ENCODE measurements around the gene KLF2. TPM values are rescaled to one million over a fixed set of nuclear protein-coding genes. Genes with fewer than 3 reads are reported as not detected.

KLF2 gene
- total RNA-seq, 1 donor from 2014 or later, result 177 TPM

DNA sequence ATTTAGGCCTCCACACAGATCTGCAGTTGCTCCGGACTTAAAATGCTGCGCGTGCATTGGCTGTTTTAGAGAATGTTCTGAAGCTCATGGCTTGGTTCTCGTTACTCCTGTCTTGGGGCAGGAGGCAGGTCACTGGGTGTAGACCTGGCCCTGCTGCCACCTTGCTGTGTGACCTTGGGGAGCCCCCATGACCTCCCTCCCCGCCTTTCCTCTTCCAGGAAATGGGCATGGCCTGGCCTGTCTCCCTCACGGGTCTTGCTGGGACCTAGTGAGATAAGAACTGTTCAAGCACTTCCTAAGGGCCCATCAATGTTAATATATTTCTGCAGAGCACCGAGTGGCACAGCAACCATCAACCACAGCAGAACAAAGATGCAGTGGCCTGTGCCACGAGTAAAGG is 49.4 kb downstream of the KLF2 start:
- intact Hi-C loops (cut with micrococcal nuclease), result loop anchor here (2.0 to 5.0 kb wide), 3 partner anchors 177 to 1247 kb away; partner anchors contain the start of gene AP1M1

DNA sequence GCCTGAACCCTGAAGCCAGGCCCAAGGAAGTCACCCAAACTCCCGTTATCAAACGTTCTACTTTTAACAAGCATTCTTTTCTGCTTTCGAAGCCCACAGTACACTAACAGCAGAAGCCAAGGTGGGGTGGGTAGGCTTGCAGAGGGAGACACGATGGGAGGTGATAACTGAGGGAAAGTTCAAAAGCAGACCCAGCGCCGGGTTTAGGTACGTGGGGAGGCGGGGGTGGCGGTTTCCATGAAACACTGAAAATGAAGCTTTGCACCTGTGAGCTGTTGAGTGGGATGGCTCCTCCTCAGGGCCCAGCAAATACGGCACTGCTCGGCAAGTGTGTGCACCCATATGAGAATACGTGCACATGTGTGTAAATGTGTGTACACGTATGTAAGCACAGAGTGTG is 49.8 kb downstream of the KLF2 start:
- intact Hi-C loops (cut with micrococcal nuclease), result loop anchor here (5.0 kb wide), 2 partner anchors 177 to 1247 kb away; partner anchors contain the start of gene AP1M1

DNA sequence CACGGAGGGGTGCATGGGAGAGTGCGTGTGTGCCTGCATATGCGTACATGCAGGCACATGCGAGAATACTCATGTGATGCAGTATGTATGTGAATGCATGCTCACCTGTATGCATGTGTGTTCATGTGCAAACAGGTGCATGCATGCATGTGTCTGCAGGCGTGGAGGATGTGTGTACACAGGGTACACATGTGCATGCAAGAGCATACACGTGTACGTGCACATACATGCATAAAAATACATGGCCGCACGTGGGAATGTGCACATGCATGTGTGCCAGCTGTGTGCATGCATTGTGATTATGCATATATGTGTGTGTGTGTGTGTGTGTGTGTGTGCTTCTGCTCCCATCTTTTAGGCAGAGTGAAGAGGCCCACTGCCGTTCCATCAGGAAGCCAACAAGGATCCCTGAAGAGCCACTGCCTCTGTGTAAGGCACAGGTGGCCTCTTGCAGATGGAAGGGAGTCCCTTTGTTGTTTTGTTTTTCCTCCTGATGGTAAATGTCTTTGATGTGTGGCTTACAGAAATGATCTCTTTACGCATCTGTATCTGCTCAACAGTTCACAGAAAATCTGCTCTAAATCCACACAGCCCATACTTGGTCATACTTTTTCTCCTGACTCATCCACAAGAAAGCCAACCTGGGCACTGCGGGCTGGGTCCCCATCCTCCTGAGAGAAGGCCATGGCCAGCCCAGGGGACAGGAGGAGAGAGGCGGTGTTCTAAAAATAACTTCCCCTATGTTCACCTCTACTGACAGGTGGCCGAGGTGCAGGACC is 50.7 kb downstream of the KLF2 start:
- intact Hi-C loops (cut with micrococcal nuclease), result no loop called here

DNA sequence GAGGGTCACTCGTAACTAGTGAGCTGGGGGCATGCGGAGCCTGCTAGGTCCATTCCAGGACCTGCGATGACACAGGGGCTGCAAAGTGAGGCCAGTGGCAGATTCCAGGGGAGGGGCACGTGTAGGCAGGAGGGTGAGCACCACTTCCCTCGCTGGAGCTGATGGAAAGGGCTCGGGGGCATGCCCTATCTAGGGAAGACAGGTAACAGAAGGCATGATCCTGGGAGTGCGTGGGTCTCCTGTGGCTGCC is 51.2 kb downstream of the KLF2 start:
- intact Hi-C loops (cut with micrococcal nuclease), result no loop called here

DNA sequence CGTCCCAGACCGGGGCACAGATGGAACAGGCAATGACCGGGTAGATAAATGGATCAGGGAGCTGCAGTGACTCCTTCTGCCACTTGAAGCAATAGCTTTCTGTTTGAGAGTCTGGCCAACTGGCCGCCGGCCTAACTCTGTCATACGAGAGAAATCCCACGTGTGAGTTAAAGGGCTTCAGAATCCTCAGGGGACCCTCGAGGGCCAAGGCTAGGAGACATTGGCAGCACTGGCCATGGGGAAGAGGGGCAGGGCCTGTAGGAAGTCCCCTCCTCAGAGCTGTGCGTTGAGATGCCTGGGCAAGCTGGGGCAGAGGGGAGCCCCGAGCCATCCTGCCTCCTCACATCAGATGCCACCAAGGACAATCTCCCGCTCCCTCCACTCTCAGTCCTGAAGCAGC is 51.6 kb downstream of the KLF2 start:
- intact Hi-C loops (cut with micrococcal nuclease), result no loop called here

DNA sequence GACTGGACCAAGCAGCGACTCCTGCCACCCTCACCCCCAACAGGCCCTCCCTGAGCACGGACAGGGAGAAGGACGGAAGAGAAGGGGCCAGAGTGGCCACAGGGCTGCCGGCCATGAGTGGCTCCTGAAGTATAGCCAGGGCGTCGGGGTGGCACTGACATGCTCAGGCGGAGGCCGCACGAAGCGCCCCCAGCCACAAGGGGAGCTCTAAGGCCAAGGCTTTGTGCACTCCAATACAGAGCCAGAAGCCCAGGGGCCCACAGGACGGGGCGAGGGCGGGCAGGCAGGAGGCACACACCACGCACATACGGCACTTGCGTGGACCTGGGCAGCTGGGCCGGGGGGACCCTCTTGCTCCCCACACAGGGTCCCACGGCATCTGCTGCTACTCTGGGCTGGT is 52.0 kb downstream of the KLF2 start:
- intact Hi-C loops (cut with micrococcal nuclease), result no loop called here

DNA sequence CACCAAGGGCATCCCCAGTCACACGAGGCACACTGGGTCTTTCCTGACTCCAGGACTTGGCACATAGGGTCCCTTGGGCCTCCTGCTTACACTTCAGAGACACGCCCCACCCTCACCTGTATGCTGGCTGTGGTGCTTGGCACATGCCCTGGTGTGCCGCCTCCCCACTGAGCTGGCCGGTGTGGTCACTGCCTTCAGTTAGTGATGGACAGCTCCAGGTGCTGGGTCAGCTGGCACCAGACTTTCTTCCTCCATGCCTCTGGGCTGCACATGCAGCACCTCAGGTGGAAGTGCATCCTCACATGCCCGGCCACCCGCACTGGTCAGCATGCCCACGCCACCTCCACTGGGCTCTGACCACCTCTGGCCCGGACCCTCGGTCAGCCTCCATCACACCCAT is 52.9 kb downstream of the KLF2 start:
- intact Hi-C loops (cut with micrococcal nuclease), result no loop called here

Other genes starting within 250 kb of the KLF2 start
- 565 and 576 TPM in 2 replicates for gene TPM4, start 248.3 kb upstream of the KLF2 start, total RNA-seq
- gene RAB8A, start 212.9 kb upstream of the KLF2 start, total RNA-seq, result 175 and 193 TPM in 2 replicates
- gene HSH2D, start 181.1 kb upstream of the KLF2 start, total RNA-seq, result 60.5 and 63.2 TPM in 2 replicates
- not detected in 2 replicates for gene CIB3, start 151.3 kb upstream of the KLF2 start, total RNA-seq
- 67.4 and 69.3 TPM in 2 replicates for gene FAM32A, start 139.4 kb upstream of the KLF2 start, total RNA-seq
- 142 and 158 TPM in 2 replicates for gene AP1M1, start 126.9 kb upstream of the KLF2 start, total RNA-seq
- gene EPS15L1, start 147.1 kb downstream of the KLF2 start, total RNA-seq, result 41.1 and 46.3 TPM in 2 replicates
- 0.15 TPM in 1 of 2 replicates, not detected in the other for gene CALR3, start 171.3 kb downstream of the KLF2 start, total RNA-seq
- gene C19orf44, start 171.6 kb downstream of the KLF2 start, total RNA-seq, result 3.4 and 3.6 TPM in 2 replicates
- gene CHERP, start 217.6 kb downstream of the KLF2 start, total RNA-seq, result 60.8 and 66.3 TPM in 2 replicates
- 54.8 and 63.4 TPM in 2 replicates for gene SLC35E1, start 247.6 kb downstream of the KLF2 start, total RNA-seq

Data from T-helper 1 cell treated with Interleukin-12 subunit alpha and Interleukin-12 subunit beta and Interleukin-4 antibody, amounts not matched to agents 30 ng/mL and 1 ng/mL, for 36 hours (primary cell).